SW 1271 (cell line): Measurements from ENCODE around the gene TMEM190.

Source experiments
- DNase-seq, 2 experiments: peaks; one replicate each; lab custom pipeline; 2025; lab: John Stamatoyannopoulos, UW

Gene TMEM190

DNA sequence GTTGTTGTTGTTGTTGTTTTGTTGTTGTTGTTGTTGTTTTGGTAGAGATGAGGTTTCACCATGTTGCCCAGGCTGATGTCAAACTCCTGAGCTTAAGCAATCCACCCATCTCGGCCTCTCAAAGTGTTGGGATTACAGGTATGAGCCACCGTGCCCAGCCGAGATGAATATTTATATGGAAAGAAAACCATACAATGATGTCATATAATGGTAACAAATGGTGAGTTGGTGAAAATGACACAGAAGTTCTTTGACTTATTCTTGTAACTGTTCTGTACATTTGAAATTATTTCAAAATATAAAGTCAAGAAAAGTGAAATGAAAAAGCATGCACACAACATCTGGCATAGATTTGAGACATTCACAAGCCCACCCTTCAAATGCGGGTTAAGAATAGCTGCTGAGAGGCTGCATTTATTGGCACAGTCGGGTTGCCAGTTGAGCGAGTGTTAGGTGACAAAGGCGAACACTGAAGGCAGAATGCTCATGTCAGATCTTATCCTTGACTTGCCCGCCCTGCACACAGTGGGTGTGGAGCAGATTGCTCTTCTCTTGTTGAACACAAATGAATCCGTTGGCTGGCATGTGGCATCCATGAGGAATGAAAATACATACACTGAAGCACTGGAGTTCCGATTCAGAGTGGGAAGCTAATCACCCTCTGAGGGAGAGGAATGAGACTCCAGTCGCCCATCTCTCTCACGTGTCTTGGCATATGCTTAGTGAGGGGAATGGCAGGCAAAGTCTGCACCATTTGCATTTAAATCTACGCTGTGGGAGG, 46.8 kb downstream of the TMEM190 start:
- no peak for DNase-seq

DNA sequence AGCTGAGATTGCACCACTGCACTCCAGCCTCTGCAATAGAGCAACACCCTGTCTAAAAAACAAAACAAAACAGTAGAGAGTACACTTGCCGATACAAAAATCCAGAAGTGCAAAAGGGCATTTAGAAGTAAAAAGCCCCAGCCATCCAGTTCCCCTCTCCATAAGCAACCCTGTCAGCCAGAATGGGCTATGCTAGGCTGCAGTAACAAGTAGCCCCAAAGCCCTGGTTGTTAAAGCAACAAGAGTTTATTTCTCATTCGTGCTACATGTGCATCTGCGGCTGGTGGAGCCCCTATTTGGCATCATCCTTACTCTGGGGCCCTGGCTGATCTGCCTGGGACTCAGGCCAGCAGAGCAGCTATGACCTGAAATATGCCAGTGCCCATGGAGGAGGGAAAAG, 47.9 kb downstream of the TMEM190 start:
- DNase-seq = no peak

DNA sequence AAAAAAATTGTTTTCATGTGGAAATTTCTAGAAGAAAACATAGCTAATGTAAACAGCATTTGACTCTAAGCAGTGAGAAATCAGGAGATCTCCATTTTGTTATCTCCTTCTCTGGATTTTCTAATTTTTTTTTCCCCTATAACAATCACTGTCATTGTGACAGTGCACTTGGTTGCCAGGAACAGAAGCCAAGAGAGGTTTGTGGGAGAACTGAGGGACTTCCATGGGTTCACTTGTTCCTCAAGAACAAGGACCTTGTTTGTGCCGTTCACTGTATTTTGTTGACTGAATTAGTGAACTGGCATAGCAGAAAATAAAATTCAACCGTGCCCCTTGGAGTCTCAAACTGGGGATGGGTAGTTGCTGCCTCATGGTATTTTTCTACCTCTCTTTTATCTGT, 49.4 kb downstream of the TMEM190 start:
- DNase-seq = no peak
